Keratinocyte (primary cell): ENCODE results near the gene NOL4. TPM values are rescaled to one million over a fixed set of nuclear protein-coding genes. Genes with fewer than 3 reads are reported as not detected.
"Not testable (repeated sequence)": the region's sequence is repeated elsewhere in the genome, so short reads cannot be mapped to it uniquely, and the experiment has no call there.

Source experiments
- DNase-seq: peaks from one replicate; pipeline ENCODE4 v3.0.0-alpha.2; 2011; ENCODE audit warnings: low read depth, missing footprints, low spot score
- FAIRE-seq: peaks from 2 replicates; lab custom pipeline; 2011; peaks lifted over from hg19 to GRCh38; lab: Jason Lieb, UNC
- H2AFZ ChIP-seq: 2 replicates; pipeline ENCODE4 v1.6.0; 2012; ENCODE audit warnings: low read length, control low read depth, inconsistent platforms; ENCODE audit not compliant: control insufficient read depth
- H3K27ac ChIP-seq: 2 replicates; pipeline ENCODE4 v1.5.1; 2011; ENCODE audit warnings: low read length; ENCODE audit not compliant: control insufficient read depth, insufficient read depth
- H3K27me3 ChIP-seq: 3 replicates; pipeline ENCODE4 v1.6.0; 2011; ENCODE audit warnings: low read length; ENCODE audit not compliant: control insufficient read depth, insufficient read depth; ENCODE audit errors: extremely low read depth
- H3K36me3 ChIP-seq, 2 experiments: 2 replicates in 1 of 2; 3 replicates in 1 of 2; pipeline ENCODE4 v1.5.1; 2011; ENCODE audit warnings: low read length in 2 of 2, mild to moderate bottlenecking in 1 of 2; ENCODE audit not compliant: control insufficient read depth in 2 of 2, insufficient read depth in 2 of 2; ENCODE audit errors: extremely low read depth in 1 of 2
- H3K4me1 ChIP-seq: 3 replicates; pipeline ENCODE4 v1.5.1; 2011; ENCODE audit warnings: low read length; ENCODE audit not compliant: control insufficient read depth, insufficient read depth; ENCODE audit errors: extremely low read depth
- H3K4me2 ChIP-seq: 3 replicates; pipeline ENCODE4 v1.6.0; 2011; ENCODE audit warnings: low read depth, low read length; ENCODE audit not compliant: control insufficient read depth, insufficient read depth; ENCODE audit errors: extremely low read depth
- H3K4me3 ChIP-seq, 3 experiments: fragments of 200-600 bp in 1 of 3; sonication (generic) in 1 of 3; 2 replicates in 2 of 3; 3 replicates in 1 of 3; pipeline ENCODE4 v1.5.1; 2011 to 2016; ENCODE audit warnings: low read length in 3 of 3, mild to moderate bottlenecking in 3 of 3, control low read depth in 2 of 3, inconsistent platforms in 1 of 3, low read depth in 1 of 3, mixed read lengths in 1 of 3, mixed run types in 1 of 3, moderate library complexity in 1 of 3; ENCODE audit not compliant: control insufficient read depth in 2 of 3, insufficient read depth in 2 of 3; ENCODE audit errors: extremely low read depth in 1 of 3
- H3K79me2 ChIP-seq: 2 replicates; pipeline ENCODE4 v1.6.0; 2012; ENCODE audit warnings: low read length; ENCODE audit not compliant: control insufficient read depth, insufficient read depth
- H3K9ac ChIP-seq: 3 replicates; pipeline ENCODE4 v1.6.0; 2011; ENCODE audit warnings: low read length; ENCODE audit not compliant: control insufficient read depth, insufficient read depth; ENCODE audit errors: extremely low read depth
- H3K9me1 ChIP-seq: 3 replicates; pipeline ENCODE4 v1.6.0; 2011; ENCODE audit warnings: low read length; ENCODE audit not compliant: control insufficient read depth, insufficient read depth; ENCODE audit errors: extremely low read depth
- H3K9me3 ChIP-seq: 2 replicates; pipeline ENCODE4 v1.5.1; 2012; ENCODE audit warnings: low read depth, low read length; ENCODE audit not compliant: control insufficient read depth
- H4K20me1 ChIP-seq: 3 replicates; pipeline ENCODE4 v1.6.0; 2011; ENCODE audit warnings: low read length; ENCODE audit not compliant: control insufficient read depth, insufficient read depth; ENCODE audit errors: extremely low read depth
- CTCF ChIP-seq, 3 experiments: IDR thresholded peaks in 1 of 3; conservative IDR thresholded peaks in 1 of 3; optimal IDR thresholded peaks in 1 of 3; 2 replicates in 2 of 3; 3 replicates in 1 of 3; pipeline versions ENCODE3 to v1.5.1; 2011; ENCODE audit warnings: low read length in 3 of 3, mild to moderate bottlenecking in 3 of 3, moderate library complexity in 2 of 3, control low read depth in 1 of 3, inconsistent platforms in 1 of 3; ENCODE audit not compliant: insufficient read depth in 2 of 3; ENCODE audit errors: extremely low read depth in 1 of 3
- EZH2 ChIP-seq: IDR thresholded peaks from one replicate; pipeline ENCODE4 v1.6.1; 2012; ENCODE audit warnings: inconsistent platforms, mild to moderate bottlenecking, low read length, moderate library complexity
- dilution Hi-C: fragments of 300-500 bp; cut with MboI; formaldehyde crosslinking; loops from one replicate; pipeline ENCODE4 v1.7.0; 2020; ENCODE audit warnings: low sequenced_read_pairs; ENCODE audit not compliant: extremely low pct_ligation_motif_present
- polyA minus RNA-seq, 3 experiments: library from RNA; depleted of rRNA, polyadenylated mRNA; stranded (reverse); fragments of >200 nt; gene quantifications; 1 replicate in 1 of 3; 2 replicates in 1 of 3; 3 replicates in 1 of 3; pipeline ENCODE4 v1.2.3, GENCODE V29; 2011
- polyA plus RNA-seq, 5 experiments: library from polyadenylated mRNA; depleted of rRNA in 3 of 5; stranded (reverse) in 3 of 5; stranded (forward) in 1 of 5; unstranded in 1 of 5; fragments of >200 nt; gene quantifications; 1 replicate in 1 of 5; 2 replicates in 3 of 5; 3 replicates in 1 of 5; pipeline versions ENCODE4 v1.2.1 to v1.2.3, GENCODE V29; 2011 to 2012; ENCODE audit warnings: missing spikeins in 2 of 5, low read depth in 1 of 5, low replicate concordance in 1 of 5

NOL4 gene
- not detected in 3 replicates for polyA plus RNA-seq
- polyA plus RNA-seq (2011; ENCODE audit: low read depth): not detected
- polyA plus RNA-seq (2011; cell fraction: cytosol; rRNA removed): 0.04 TPM in 1 of 2 replicates, not detected in the other
- polyA plus RNA-seq (2011; cell fraction: nucleus; rRNA removed): not detected in 2 replicates
- not detected in 2 replicates for polyA plus RNA-seq (2012; ENCODE audit: low replicate concordance)
- polyA minus RNA-seq: not detected in 3 replicates
- polyA minus RNA-seq (2011; cell fraction: cytosol; rRNA and poly(A)+ RNA removed): not detected
- polyA minus RNA-seq (2011; cell fraction: nucleus; rRNA and poly(A)+ RNA removed): not detected in 2 replicates

- Histone ChIP-seq H3K9ac (no peak within 1 kb of the TSS), H3K79me2 (no peaks in the 10 kb centered on the region), H3K9me1 (no peaks in the 10 kb centered on the region), H4K20me1 (no peaks in the 10 kb centered on the region), H3K27me3 (peaks cover 36% of the 10 kb centered on the region), H2AFZ (peak within 1 kb of the TSS; percentile 73), H3K4me2 (peak within 1 kb of the TSS; percentile 48), H3K9me3 (no peaks in the 10 kb centered on the region), H3K4me1 (peaks cover 3% of the 10 kb centered on the region), H3K4me3 (peak within 1 kb of the TSS; percentile 27 to 48 (median 35)), H3K27ac (no peak within 1 kb of the TSS), H3K36me3 (no peaks in the 10 kb centered on the region)
- FAIRE-seq (no peak), DNase-seq (no peak)
- TF ChIP-seq CTCF (optimal IDR thresholded peaks at IDR 0.05 in 1 of 3, IDR thresholded peaks at IDR 0.05 in 1 of 3, conservative IDR thresholded peaks at IDR 0.05 in 1 of 3; ENCODE audit: extremely low read depth in 1 of 3, insufficient read depth in 2 of 3, low read length in 3 of 3): peak; percentile 32 to 74 (median 71)
- TF ChIP-seq EZH2: peak; percentile 44
- dilution Hi-C loops: no loop called here
These were observed at the start of gene NOL4 for GRCh38 chr18:34224423-34225217. Gene NOL4 (minus strand): TSS chr18:34224913. CDS start chr18:34223253, 1,660 bp downstream.

- H3K4me2 ChIP-seq, H3K27me3 ChIP-seq, H3K4me1 ChIP-seq, H3K79me2 ChIP-seq, H3K9me3 ChIP-seq, H3K27ac ChIP-seq, dilution Hi-C loops, H3K9ac ChIP-seq, DNase-seq, H3K36me3 ChIP-seq, H4K20me1 ChIP-seq, H2AFZ ChIP-seq, H3K9me1 ChIP-seq, FAIRE-seq, H3K4me3 ChIP-seq: not testable (repeated sequence)
These were observed 41.3 kb upstream of the NOL4 start for GRCh38 chr18:34266029-34266428.
